Measurements from ENCODE around the gene COQ9.
"Not testable (repeated sequence)": the region's sequence is repeated elsewhere in the genome, so short reads cannot be mapped to it uniquely, and the experiment has no call there.

The COQ9 gene

GRCh38 chr16:57486858-57487834 lies 39.9 kb downstream of the COQ9 start:
- no peak for DNase-seq

GRCh38 chr16:57489229-57489628 lies 42.0 kb downstream of the COQ9 start:
- no peak for DNase-seq

DNA sequence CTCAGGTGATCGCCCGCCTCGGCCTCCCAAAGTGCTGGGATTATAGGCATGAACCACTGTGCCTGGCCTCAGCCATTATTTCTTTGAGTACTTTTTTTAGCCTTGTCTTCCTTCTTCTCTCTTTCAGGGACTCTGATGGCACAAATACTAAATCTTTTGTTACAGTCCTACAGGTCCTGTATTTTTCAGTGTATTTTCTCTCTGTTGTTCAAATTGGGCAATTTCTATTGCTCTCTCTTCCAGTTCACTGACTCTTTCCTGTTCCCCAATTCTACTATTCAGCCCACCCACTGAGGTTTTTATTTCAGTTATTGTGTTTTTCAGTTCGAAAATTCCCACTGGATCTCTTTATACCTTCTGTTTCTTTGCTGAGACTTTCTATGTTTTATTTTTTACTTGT lies 46.5 kb downstream of the COQ9 start:
- DNase-seq = no peak

- no peak for DNase-seq
Observed at GRCh38 chr16:57497121-57497520, 49.8 kb downstream of the COQ9 start.

GRCh38 chr16:57498031-57498430 lies 50.8 kb downstream of the COQ9 start:
- DNase-seq = no peak

DNA sequence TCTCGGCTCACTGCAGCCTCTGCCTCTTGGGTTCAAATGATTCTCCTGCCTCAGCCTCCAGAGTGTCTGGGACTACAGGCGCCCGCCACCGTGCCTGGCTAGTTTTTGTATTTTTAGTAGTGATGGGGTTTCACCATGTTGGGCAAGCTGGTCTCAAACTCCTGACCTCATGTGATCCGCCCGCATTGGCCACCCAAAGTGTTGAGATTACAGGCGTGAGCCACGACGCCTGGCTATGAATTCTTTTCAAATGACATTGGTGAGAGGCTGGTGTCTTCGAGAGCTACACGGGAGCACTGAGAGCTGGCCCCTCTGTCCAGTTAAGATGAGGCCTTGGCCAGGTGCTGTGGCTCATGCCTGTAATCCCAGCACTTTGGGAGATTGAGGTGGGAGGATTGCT lies 52.7 kb downstream of the COQ9 start:
- not testable (repeated sequence) for DNase-seq

- DNase-seq = no peak
Observed at GRCh38 chr16:57500578-57501111, 53.4 kb downstream of the COQ9 start.

GRCh38 chr16:57501492-57501891 lies 54.2 kb downstream of the COQ9 start:
- no peak for DNase-seq

DNA sequence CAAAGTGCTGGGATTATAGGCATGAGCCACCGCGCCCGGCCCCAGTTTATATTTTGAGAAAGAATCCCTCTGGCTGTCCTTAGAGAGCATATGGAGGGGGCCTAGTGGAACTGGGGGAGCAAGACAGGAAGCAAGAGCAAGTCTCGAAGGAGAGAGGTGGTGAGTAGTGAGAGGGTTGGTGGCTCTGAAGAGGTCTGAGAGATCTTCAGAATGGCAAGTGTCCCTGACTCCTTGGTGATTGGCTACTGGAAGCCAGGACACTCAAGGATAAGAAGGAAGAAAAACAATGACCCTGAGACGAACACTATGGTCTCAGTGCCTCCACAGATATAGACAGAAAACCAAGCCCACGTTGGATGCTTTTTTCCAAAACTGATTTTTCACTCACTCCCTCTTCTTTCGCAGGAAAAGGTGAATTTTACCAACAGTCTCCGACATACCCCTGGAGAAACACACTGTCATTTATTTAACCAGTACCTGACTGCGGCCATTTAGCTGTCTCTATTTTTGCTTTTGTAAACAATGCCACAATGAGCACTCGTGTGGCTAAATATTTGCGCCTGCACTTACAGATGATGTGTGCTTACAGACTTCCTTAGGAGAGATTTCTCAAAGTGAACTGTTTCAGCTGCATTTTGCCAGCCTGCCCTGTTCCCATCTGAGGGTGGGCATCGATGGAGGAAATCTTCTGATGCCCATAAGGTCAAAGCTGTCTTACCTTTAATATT lies 54.9 kb downstream of the COQ9 start:
- DNase-seq = no peak

DNA sequence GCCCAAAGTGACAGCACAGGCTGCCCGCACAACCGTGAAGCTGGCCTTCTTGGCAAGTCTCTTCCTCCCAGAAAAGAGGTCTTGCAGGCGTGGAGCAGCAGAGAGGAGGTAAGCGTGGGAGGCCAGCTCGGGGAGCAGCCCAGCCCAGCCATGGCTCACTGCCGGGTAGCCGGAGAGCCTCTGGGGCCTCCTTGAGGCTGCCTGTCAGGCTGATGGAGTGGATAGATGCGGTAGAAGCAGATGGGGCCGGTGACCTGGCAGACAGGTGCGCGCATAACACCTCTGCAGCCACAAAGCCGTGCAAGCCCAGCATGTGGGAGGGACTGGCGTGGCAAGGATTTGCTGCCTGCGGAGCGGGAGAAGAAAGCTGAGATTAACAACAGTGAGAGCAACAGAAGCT lies 56.1 kb downstream of the COQ9 start:
- DNase-seq = no peak

- no peak for DNase-seq
Observed at GRCh38 chr16:57504001-57504400, 56.7 kb downstream of the COQ9 start.

DNA sequence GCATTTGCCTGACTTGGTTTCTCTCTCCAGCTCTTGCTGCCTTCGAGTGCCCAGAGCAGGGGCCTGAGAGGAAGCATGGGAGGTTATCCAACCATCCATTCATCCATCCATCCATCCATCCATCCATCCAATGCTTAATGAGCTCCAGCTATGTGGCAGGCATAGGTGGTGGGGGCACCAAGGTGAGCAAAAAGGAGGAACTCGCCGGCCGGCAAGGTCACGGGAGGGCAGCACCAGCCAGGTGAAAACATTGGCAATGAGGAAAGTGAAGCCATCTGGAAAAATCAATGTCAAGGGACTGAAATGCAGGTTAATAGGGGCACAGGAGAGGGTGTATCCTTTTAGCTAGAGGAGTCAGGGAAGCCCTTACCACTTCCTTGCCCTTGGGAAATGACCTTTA lies 57.2 kb downstream of the COQ9 start:
- no peak for DNase-seq

DNA sequence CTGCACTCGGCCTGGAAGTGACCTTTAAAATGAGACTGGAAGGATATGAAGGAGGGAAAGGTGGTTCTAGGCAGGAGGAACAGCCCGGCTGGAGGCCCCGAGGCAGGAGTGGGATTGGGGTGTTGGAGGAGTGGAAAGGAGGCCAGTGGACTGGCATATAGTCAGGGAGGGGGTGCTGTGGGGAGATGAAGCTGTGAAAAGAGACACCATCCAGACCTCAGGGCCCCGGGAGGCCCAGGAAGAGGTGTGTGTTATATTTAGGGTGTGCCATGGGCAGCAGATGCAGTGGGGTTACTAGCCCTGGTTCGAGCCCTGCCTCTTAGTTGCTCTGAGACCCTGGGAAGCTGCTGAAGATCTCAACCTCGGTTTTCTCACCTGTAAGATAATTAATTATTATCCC lies 57.9 kb downstream of the COQ9 start:
- DNase-seq = no peak

DNA sequence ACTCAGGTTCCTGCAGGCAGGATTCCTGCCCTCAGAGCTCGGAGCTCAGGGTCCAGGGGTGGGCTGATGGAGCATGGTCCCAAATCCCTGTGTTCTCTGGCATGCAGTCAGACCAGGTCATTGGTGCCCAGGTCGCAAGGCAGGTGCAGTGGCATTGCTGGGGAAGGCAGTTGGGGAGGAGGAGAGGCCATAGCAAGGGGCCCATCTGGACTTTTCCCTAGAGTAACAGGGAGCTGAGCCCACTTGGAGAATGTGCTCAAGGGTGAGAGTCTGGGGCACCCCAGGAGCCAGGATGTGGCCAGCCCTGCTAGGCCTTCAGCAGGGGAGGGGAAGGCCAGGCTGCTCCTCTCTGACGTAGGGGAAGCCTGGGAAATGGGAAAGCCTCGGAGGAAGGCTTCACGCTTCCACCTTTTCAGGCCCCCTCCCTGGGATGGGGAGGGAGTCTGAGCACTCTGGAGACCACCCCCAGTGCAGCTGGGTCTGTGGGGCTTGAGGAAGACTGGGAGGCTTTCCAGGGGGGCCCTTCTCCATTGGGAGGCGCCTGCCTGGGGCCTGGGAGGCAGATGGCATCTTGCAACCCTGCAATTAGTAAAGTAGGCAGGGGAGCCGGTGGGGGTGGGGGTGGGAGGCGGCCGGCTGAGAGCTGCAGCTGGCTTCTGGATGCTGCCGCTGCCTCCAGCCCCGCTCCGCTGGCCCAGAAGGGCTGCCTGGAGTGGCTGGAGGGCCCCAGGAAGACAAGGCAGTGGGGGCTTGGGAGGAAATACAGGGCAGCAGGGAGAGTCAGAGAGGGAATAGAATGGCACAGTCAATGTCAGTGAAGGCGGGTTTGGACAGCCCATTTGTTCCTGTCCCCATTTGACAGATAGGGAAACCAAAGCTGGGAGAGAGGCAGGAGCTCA lies 60.1 kb downstream of the COQ9 start:
- peak in 1 of 2 experiments; percentile 6 for DNase-seq

DNA sequence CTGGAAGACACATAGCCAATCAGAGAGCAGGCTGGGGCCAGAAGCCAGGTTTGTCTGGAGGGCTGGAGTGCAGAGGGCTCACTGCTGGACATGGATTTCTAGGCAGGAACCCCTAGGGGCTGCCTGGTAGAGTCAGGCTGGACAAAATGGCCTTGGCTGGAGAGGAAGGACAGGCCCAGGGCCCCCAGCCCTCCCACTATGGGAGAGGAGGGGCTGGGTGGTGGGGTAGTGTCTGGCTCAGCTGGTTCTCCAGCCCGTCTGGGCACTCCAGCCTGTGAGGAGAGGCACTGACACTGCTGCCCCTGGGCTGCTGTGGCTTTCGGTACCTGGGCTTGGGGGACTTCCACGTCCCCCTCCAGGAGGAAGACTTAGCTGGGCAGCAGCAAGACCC lies 60.8 kb downstream of the COQ9 start:
- no peak for DNase-seq

- DNase-seq = no peak
Observed at GRCh38 chr16:57509231-57509923, 62.1 kb downstream of the COQ9 start.

- DNase-seq = no peak
Observed at GRCh38 chr16:57510016-57510871, 63.0 kb downstream of the COQ9 start.
